SK-N-SH (cell line): ENCODE data around the gene SYNPO2L. TPM values are rescaled to one million over a fixed set of nuclear protein-coding genes. Genes with fewer than 3 reads are reported as not detected.

Experiments used
- CTCF ChIA-PET: fragments of 300-600, 350-600 bp; formaldehyde crosslinking; extraction: SDS; loops from one replicate; lab custom pipeline; 2021; lab: Yijun Ruan, JAX
- POLR2A ChIA-PET: fragments of 350-600 bp; sonication (Branson Sonifier 250); formaldehyde crosslinking; extraction: SDS; loops from one replicate; lab custom pipeline; 2020; ENCODE audit warnings: antibody characterized with exemption, inconsistent platforms; lab: Yijun Ruan, JAX
- DNase-seq: peaks from one replicate; pipeline ENCODE4 v3.0.0; 2012
- H2AFZ ChIP-seq: fragments of 200-600 bp; sonication (generic); 2 replicates; pipeline ENCODE4 v1.8.1; 2016; ENCODE audit warnings: antibody characterized with exemption, mild to moderate bottlenecking, low read depth
- H3F3A ChIP-seq: fragments of 200-600 bp; sonication (generic); replicated peaks from 2 replicates; pipeline ENCODE3; 2016; ENCODE audit warnings: antibody characterized with exemption, mild to moderate bottlenecking; ENCODE audit not compliant: insufficient read depth
- H3K27ac ChIP-seq, 2 experiments: fragments of 200-500 bp in 1 of 2; fragments of 200-600 bp in 1 of 2; sonication (Bioruptor generic) in 1 of 2; sonication (generic), shearing (Covaris generic) in 1 of 2; 2 replicates each; pipeline versions ENCODE4 v1.5.1 to v1.6.1; 2014 to 2016; ENCODE audit warnings: low read depth in 2 of 2, inconsistent platforms in 1 of 2, low read length in 1 of 2, mild to moderate bottlenecking in 1 of 2, mixed read lengths in 1 of 2
- H3K27me3 ChIP-seq: fragments of 200-600 bp; sonication (generic), shearing (Covaris generic); 2 replicates; pipeline ENCODE4 v1.6.1; 2016; ENCODE audit warnings: mixed run types; ENCODE audit not compliant: insufficient read depth
- H3K36me3 ChIP-seq, 2 experiments: fragments of 200-500 bp in 1 of 2; fragments of 200-600 bp in 1 of 2; sonication (Bioruptor generic) in 1 of 2; sonication (generic) in 1 of 2; replicated peaks in 1 of 2; 2 replicates each; pipeline versions ENCODE3 to v1.5.1; 2014 to 2016; ENCODE audit warnings: low read length in 1 of 2, mild to moderate bottlenecking in 1 of 2; ENCODE audit not compliant: insufficient read depth in 2 of 2, control insufficient read depth in 1 of 2
- H3K4me1 ChIP-seq, 2 experiments: fragments of 200-500 bp in 1 of 2; fragments of 200-600 bp in 1 of 2; sonication (Bioruptor generic) in 1 of 2; sonication (generic), shearing (Covaris generic) in 1 of 2; 2 replicates each; pipeline versions ENCODE4 v1.5.1 to v1.6.1; 2014 to 2016; ENCODE audit warnings: low read depth in 1 of 2, low read length in 1 of 2, mixed run types in 1 of 2; ENCODE audit not compliant: insufficient read depth in 2 of 2, control insufficient read depth in 1 of 2
- H3K4me2 ChIP-seq: fragments of 200-600 bp; sonication (generic), shearing (Covaris generic); 2 replicates; pipeline ENCODE4 v1.6.1; 2017; ENCODE audit warnings: mixed run types
- H3K4me3 ChIP-seq, 2 experiments: fragments of 200-500 bp in 1 of 2; fragments of 200-600 bp in 1 of 2; sonication (Bioruptor generic) in 1 of 2; sonication (generic), shearing (Covaris generic) in 1 of 2; 2 replicates each; pipeline versions ENCODE4 v1.5.1 to v1.8.1; 2014 to 2016; ENCODE audit warnings: low read depth in 2 of 2, inconsistent platforms in 1 of 2, low read length in 1 of 2, mild to moderate bottlenecking in 1 of 2, mixed read lengths in 1 of 2, moderate library complexity in 1 of 2
- H3K79me2 ChIP-seq: fragments of 200-600 bp; sonication (generic); 2 replicates; pipeline ENCODE4 v1.8.1; 2017; ENCODE audit warnings: mild to moderate bottlenecking; ENCODE audit not compliant: insufficient read depth
- H3K9ac ChIP-seq: fragments of 200-600 bp; sonication (generic); 2 replicates; pipeline ENCODE4 v1.6.1; 2017; ENCODE audit warnings: mixed run types
- H3K9me2 ChIP-seq: fragments of 200-600 bp; sonication (generic); 2 replicates; pipeline ENCODE4 v1.6.1; 2017; ENCODE audit warnings: mixed run types
- H3K9me3 ChIP-seq: fragments of 200-600 bp; sonication (generic); 2 replicates; pipeline ENCODE4 v1.6.1; 2017; ENCODE audit warnings: mixed run types, mild to moderate bottlenecking, moderate library complexity
- H4K20me1 ChIP-seq: fragments of 200-600 bp; sonication (generic); 2 replicates; pipeline ENCODE4 v1.6.1; 2017; ENCODE audit warnings: mild to moderate bottlenecking, mixed run types; ENCODE audit not compliant: insufficient read depth
- CHD2 ChIP-seq: fragments of 150-350 bp; IDR thresholded peaks from 2 replicates; pipeline ENCODE4 v1.6.1; 2018; ENCODE audit warnings: low read length; ENCODE audit not compliant: partially characterized antibody
- CTCF ChIP-seq: fragments of 200-600 bp; sonication (generic); IDR thresholded peaks from 2 replicates; pipeline ENCODE4 v1.6.1; 2017; ENCODE audit warnings: antibody characterized with exemption, mild to moderate bottlenecking, moderate library complexity
- FOSL2 ChIP-seq: IDR thresholded peaks from 2 replicates; pipeline ENCODE4 v1.4.0; 2012; ENCODE audit warnings: low read depth, mild to moderate bottlenecking, moderate library complexity, borderline replicate concordance
- FOXJ3 ChIP-seq: sonication (generic); formaldehyde crosslinking; IDR thresholded peaks from 2 replicates; pipeline ENCODE4 v1.5.1; 2020; ENCODE audit warnings: mild to moderate bottlenecking, missing genetic modification reagents
- FOXM1 ChIP-seq: IDR thresholded peaks from 2 replicates; pipeline ENCODE4 v1.4.0; 2012; ENCODE audit warnings: low read depth, mild to moderate bottlenecking
- GABPA ChIP-seq: IDR thresholded peaks from 2 replicates; pipeline ENCODE4 v1.4.0; 2012; ENCODE audit warnings: low read depth, mild to moderate bottlenecking
- GATA2 ChIP-seq: sonication (generic); formaldehyde crosslinking; IDR thresholded peaks from 2 replicates; pipeline ENCODE4 v1.5.0; 2020; ENCODE audit warnings: mild to moderate bottlenecking, missing genetic modification reagents
- IRF3 ChIP-seq: fragments of 150-350 bp; IDR thresholded peaks from 2 replicates; pipeline ENCODE4 v1.6.1; 2016; ENCODE audit warnings: mild to moderate bottlenecking, low read depth, low read length
- MAX ChIP-seq: IDR thresholded peaks from 2 replicates; pipeline ENCODE4 v1.4.0; 2012; ENCODE audit warnings: low read depth
- MXI1 ChIP-seq: IDR thresholded peaks from 2 replicates; pipeline ENCODE4 v1.6.1; 2012; ENCODE audit warnings: mild to moderate bottlenecking, low read depth, low read length, improper control_type of control experiment
- NFIC ChIP-seq: IDR thresholded peaks from 2 replicates; pipeline ENCODE4 v1.4.0; 2012; ENCODE audit warnings: borderline replicate concordance
- NRF1 ChIP-seq: IDR thresholded peaks from 2 replicates; pipeline ENCODE4 v1.6.1; 2012; ENCODE audit warnings: low read depth, mild to moderate bottlenecking, low read length
- POLR2AphosphoS5 ChIP-seq: IDR thresholded peaks from 2 replicates; pipeline ENCODE4 v1.6.1; 2012; ENCODE audit warnings: low read depth, low read length
- RFX5 ChIP-seq: IDR thresholded peaks from 2 replicates; pipeline ENCODE4 v1.6.1; 2012; ENCODE audit warnings: mild to moderate bottlenecking, improper control_type of control experiment, low read length
- SIN3A ChIP-seq: IDR thresholded peaks from 2 replicates; pipeline ENCODE4 v1.6.1; 2012; ENCODE audit warnings: low read depth, mild to moderate bottlenecking, low read length, moderate library complexity, borderline replicate concordance
- WGBS: methylation state at CpG from one replicate; pipeline ENCODE4 v1.1.6; 2017; ENCODE audit warnings: low lambda C conversion rate; 5-methylcytosine and 5-hydroxymethylcytosine counted together
- polyA plus RNA-seq, 3 experiments: library from polyadenylated mRNA; depleted of rRNA; stranded (reverse); fragments of >200 nt; gene quantifications; 2 replicates each; pipeline ENCODE4 v1.2.3, GENCODE V29; 2012
- TF ChIP-seq, protein P1 (sequence below): IDR thresholded peaks from 2 replicates; pipeline ENCODE4 v1.6.1; 2012; ENCODE audit warnings: mild to moderate bottlenecking, low read depth, low read length, moderate library complexity
- TF ChIP-seq, protein P2 (sequence below): IDR thresholded peaks from 2 replicates; pipeline ENCODE4 v1.4.0; 2012; ENCODE audit warnings: low read depth, borderline replicate concordance
- TF ChIP-seq, protein P3 (sequence below): fragments of 150-350 bp; IDR thresholded peaks from 2 replicates; pipeline ENCODE4 v1.6.1; 2017; ENCODE audit warnings: antibody characterized with exemption, low read length, low read depth, borderline replicate concordance
- TF ChIP-seq, protein P4 (sequence below): IDR thresholded peaks from 2 replicates; pipeline ENCODE4 v1.4.0; 2012; ENCODE audit warnings: low read depth, borderline replicate concordance

The SYNPO2L gene
- polyA plus RNA-seq, 1 of the 3 experiments (the other 2 are of a cell fraction), result 0.05 TPM

DNA sequence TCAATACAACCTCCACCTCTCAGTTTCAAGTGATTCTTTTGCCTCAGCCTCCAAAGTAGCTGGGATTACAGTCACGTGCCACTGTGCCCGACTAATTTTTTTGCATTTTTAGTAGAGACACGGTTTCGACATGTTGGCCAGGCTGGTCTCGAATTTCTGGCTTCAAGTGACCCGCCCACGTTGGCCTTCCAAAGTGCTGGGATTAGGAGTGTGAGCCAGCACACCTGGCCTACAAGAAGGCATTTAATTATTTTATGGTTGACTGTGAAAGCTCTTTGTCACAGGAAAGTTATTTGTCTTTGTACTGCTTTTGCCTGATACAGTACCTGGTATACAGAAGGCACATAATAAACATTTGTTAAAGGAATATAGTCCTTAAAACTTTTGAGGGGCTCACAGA, 27.4 kb downstream of the SYNPO2L start:
- no peak for DNase-seq
- H3K9ac ChIP-seq, result no peak overlapping the region
- H2AFZ ChIP-seq, result no peak overlapping the region
- TF ChIP-seq GATA2 (CRISPR knock-in tag) (no peak), POLR2AphosphoS5 (no peak), IRF3 (no peak), GABPA (no peak), FOSL2 (no peak), NRF1 (no peak), CHD2 (no peak), FOXM1 (no peak), FOXJ3 (CRISPR knock-in tag) (no peak), RFX5 (no peak), CTCF (no peak), MAX (no peak), SIN3A (no peak), NFIC (no peak), MXI1 (no peak)
- TF ChIP-seq, protein P1, sequence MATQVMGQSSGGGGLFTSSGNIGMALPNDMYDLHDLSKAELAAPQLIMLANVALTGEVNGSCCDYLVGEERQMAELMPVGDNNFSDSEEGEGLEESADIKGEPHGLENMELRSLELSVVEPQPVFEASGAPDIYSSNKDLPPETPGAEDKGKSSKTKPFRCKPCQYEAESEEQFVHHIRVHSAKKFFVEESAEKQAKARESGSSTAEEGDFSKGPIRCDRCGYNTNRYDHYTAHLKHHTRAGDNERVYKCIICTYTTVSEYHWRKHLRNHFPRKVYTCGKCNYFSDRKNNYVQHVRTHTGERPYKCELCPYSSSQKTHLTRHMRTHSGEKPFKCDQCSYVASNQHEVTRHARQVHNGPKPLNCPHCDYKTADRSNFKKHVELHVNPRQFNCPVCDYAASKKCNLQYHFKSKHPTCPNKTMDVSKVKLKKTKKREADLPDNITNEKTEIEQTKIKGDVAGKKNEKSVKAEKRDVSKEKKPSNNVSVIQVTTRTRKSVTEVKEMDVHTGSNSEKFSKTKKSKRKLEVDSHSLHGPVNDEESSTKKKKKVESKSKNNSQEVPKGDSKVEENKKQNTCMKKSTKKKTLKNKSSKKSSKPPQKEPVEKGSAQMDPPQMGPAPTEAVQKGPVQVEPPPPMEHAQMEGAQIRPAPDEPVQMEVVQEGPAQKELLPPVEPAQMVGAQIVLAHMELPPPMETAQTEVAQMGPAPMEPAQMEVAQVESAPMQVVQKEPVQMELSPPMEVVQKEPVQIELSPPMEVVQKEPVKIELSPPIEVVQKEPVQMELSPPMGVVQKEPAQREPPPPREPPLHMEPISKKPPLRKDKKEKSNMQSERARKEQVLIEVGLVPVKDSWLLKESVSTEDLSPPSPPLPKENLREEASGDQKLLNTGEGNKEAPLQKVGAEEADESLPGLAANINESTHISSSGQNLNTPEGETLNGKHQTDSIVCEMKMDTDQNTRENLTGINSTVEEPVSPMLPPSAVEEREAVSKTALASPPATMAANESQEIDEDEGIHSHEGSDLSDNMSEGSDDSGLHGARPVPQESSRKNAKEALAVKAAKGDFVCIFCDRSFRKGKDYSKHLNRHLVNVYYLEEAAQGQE, result no peak
- TF ChIP-seq, protein P2, sequence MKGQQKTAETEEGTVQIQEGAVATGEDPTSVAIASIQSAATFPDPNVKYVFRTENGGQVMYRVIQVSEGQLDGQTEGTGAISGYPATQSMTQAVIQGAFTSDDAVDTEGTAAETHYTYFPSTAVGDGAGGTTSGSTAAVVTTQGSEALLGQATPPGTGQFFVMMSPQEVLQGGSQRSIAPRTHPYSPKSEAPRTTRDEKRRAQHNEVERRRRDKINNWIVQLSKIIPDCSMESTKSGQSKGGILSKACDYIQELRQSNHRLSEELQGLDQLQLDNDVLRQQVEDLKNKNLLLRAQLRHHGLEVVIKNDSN, result no peak
- TF ChIP-seq, protein P3, sequence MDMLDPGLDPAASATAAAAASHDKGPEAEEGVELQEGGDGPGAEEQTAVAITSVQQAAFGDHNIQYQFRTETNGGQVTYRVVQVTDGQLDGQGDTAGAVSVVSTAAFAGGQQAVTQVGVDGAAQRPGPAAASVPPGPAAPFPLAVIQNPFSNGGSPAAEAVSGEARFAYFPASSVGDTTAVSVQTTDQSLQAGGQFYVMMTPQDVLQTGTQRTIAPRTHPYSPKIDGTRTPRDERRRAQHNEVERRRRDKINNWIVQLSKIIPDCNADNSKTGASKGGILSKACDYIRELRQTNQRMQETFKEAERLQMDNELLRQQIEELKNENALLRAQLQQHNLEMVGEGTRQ, result no peak
- TF ChIP-seq, protein P4, sequence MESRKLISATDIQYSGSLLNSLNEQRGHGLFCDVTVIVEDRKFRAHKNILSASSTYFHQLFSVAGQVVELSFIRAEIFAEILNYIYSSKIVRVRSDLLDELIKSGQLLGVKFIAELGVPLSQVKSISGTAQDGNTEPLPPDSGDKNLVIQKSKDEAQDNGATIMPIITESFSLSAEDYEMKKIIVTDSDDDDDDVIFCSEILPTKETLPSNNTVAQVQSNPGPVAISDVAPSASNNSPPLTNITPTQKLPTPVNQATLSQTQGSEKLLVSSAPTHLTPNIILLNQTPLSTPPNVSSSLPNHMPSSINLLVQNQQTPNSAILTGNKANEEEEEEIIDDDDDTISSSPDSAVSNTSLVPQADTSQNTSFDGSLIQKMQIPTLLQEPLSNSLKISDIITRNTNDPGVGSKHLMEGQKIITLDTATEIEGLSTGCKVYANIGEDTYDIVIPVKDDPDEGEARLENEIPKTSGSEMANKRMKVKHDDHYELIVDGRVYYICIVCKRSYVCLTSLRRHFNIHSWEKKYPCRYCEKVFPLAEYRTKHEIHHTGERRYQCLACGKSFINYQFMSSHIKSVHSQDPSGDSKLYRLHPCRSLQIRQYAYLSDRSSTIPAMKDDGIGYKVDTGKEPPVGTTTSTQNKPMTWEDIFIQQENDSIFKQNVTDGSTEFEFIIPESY, result no peak
- no peaks in the 10 kb centered on the region for H3K9me2 ChIP-seq
- H3K4me3 ChIP-seq, result no peak overlapping the region
- H3F3A ChIP-seq, result peaks cover 11% of the 10 kb centered on the region
- POLR2A ChIA-PET, result no interaction called here
- no peaks in the 10 kb centered on the region for H3K27me3 ChIP-seq
- peaks cover 24% of the 10 kb centered on the region for H3K79me2 ChIP-seq
- no peak overlapping the region for H3K4me2 ChIP-seq
- no peak overlapping the region for H3K27ac ChIP-seq
- CTCF ChIA-PET, result interaction anchor here (2.7 to 3.9 kb wide), 2 partner anchors 16 to 99 kb away, joined by 19 to 20 read pairs; no protein-coding TSS in a partner anchor
- H4K20me1 ChIP-seq, result no peaks in the 10 kb centered on the region
- 80% methylated on average over 7 of the region's 7 CpGs for WGBS
- peaks cover 0 to 4% of the 10 kb centered on the region in 2 experiments; a peak in 3 of 4 replicates for H3K4me1 ChIP-seq
- H3K36me3 ChIP-seq, result no peaks in the 10 kb centered on the region
- no peaks in the 10 kb centered on the region for H3K9me3 ChIP-seq
